IgD-negative memory B cell (primary cell): ENCODE measurements around the gene PHAX. TPM values are rescaled to one million over a fixed set of nuclear protein-coding genes. Genes with fewer than 3 reads are reported as not detected.
"Not testable (repeated sequence)": the region's sequence is repeated elsewhere in the genome, so short reads cannot be mapped to it uniquely, and the experiment has no call there.

Source experiments
- H3K27ac Mint-ChIP-seq, 3 donors: one replicate each; pipeline ENCODE4 v1.8.0; 2020 to 2022; ENCODE audit warnings: mild to moderate bottlenecking in 3 of 3, mixed read lengths in 3 of 3, moderate library complexity in 1 of 3
- H3K27me3 Mint-ChIP-seq: one replicate; pipeline ENCODE4 v1.8.0; 2021; ENCODE audit warnings: mixed read lengths
- H3K36me3 Mint-ChIP-seq: one replicate; pipeline ENCODE4 v1.8.0; 2020; ENCODE audit warnings: mild to moderate bottlenecking, mixed read lengths
- H3K4me1 Mint-ChIP-seq, 3 donors: one replicate each; pipeline ENCODE4 v1.8.0; 2020 to 2022; ENCODE audit warnings: mixed read lengths in 3 of 3, mild to moderate bottlenecking in 1 of 3
- H3K4me3 Mint-ChIP-seq, 4 donors: one replicate each; pipeline ENCODE4 v1.8.0; 2020 to 2022; ENCODE audit warnings: mild to moderate bottlenecking in 4 of 4, mixed read lengths in 4 of 4, moderate library complexity in 3 of 4
- H3K9me3 Mint-ChIP-seq, 3 donors: one replicate each; pipeline ENCODE4 v1.8.0; 2020 to 2021; ENCODE audit warnings: mixed read lengths in 3 of 3, mild to moderate bottlenecking in 1 of 3
- polyA plus RNA-seq: library from polyadenylated mRNA; unstranded; fragments of 300-500 nt; fragmentation: Illumina TruSeq; gene quantifications from one replicate; pipeline ENCODE4 v1.2.3, GENCODE V29; 2021

Gene PHAX
- polyA plus RNA-seq, 1 donor from 2014 or later: 97.1 TPM

DNA sequence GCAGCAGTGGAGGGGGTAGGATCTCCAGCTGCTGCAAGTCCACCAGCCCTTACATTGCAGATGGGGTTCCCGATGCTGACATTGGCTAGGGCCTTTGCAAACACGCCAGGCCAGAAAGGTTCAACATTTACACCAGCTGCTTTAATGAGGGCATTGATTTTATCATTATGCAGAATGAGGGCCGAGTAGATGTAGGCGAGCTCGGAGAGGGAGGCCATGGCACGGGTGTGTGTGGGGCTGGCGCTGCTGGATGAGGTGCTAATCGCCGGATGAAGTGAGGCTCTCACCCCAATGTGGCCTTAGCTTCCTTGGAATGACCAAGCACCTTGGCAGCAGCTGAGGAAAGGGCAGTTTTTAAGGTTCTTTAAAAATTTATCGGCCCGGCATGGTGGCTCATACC, 27.4 kb downstream of the PHAX start:
- Mint-ChIP-seq H3K27ac (no peak overlapping the region), H3K36me3 (peaks cover 7% of the 10 kb centered on the region), H3K4me3 (no peak overlapping the region), H3K27me3 (no peaks in the 10 kb centered on the region), H3K9me3 (no peaks in the 10 kb centered on the region), H3K4me1 (peaks cover 0 to 5% (median 0%) of the 10 kb centered on the region in 3 donors)

DNA sequence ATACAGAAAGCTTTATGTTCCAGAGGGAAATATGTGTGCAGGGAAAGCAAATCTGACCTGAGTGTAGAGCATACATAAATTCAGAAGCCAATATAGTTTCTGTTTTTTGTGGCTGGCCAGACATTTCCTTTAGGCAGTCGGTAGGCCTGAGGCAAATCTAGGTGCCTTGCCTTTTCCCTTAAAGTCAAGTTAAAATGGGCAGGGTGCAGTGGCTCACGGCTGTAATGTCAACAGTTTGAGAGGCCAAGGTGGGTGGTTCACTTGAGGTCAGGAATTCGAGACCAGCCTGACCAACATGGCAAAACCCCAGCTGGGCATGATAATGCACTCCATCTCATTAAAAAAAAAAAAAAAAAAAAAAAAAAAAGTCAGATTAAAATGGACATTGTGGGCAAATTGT, 31.2 kb downstream of the PHAX start:
- H3K36me3 Mint-ChIP-seq: peaks cover 4% of the 10 kb centered on the region
- H3K9me3 Mint-ChIP-seq: no peaks in the 10 kb centered on the region
- H3K4me3 Mint-ChIP-seq: no peak overlapping the region
- no peaks in the 10 kb centered on the region for H3K27me3 Mint-ChIP-seq
- no peaks in the 10 kb centered on the region for H3K4me1 Mint-ChIP-seq
- no peak overlapping the region for H3K27ac Mint-ChIP-seq

DNA sequence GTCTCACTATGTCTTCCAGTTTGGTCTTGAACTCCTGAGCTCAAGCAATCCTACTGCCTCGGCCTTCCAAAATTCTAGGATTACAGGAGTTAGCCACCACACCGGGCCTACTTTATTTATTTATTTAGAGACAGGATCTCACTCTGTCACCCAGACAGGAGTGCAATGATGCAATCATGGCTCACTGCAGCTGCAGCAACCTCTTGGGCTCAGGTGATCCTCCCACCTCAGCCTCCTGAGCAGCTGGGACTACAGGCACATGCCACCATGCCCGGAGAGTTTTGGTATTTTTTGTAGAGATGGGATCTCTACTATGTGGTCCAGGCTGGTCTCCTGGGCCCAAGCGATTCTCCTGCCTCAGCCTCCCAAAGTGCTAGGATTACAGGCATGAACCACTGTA, 32.8 kb downstream of the PHAX start:
- Mint-ChIP-seq H3K27me3 (no peaks in the 10 kb centered on the region), H3K36me3 (peaks cover 2% of the 10 kb centered on the region), H3K9me3 (peaks cover 0 to 2% (median 0%) of the 10 kb centered on the region in 3 donors), H3K4me1 (no peaks in the 10 kb centered on the region), H3K27ac (no peak overlapping the region), H3K4me3 (no peak overlapping the region)

DNA sequence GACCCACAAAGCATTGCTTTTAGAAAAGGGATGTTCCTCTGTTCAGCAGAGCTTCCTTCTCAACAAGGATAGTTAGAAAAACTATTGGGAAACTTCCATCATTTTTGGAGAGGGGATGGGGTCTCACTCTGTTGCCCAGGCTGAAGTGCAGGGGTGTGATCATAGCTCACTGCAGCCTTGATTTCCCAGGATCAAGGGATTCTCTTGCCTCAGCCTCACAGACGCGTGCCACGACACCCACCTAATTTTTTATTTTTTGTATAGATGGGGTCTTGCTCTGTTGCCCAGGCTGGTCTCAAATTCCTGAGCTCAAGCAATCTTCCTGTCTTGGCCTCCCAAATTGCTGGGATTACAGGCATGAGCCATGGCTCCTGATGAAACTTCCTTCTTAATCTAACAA, 34.8 kb downstream of the PHAX start:
- H3K4me3 Mint-ChIP-seq: no peak overlapping the region
- no peaks in the 10 kb centered on the region for H3K4me1 Mint-ChIP-seq
- H3K27ac Mint-ChIP-seq: no peak overlapping the region
- H3K9me3 Mint-ChIP-seq: peaks cover 0 to 2% (median 0%) of the 10 kb centered on the region in 3 donors
- H3K27me3 Mint-ChIP-seq: no peaks in the 10 kb centered on the region
- H3K36me3 Mint-ChIP-seq: peaks cover 2% of the 10 kb centered on the region

DNA sequence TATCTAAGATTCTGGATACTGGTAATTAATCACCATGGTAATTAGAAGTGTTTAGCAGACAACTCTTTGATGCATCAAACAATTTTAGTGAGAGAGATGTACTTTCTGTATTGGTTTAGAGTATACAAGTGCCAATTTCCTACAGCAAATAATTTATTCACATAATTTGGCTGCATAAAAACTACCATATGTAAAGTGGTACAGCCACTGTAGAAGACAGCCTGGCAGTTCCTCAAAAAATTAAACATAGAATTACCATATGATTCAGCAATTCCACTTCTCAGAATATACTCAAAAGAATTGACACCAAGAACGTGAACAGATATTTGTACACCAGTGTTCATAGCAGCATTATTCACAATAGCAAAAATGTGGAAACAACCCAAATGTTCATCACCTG, 36.2 kb downstream of the PHAX start:
- Mint-ChIP-seq H3K27ac (no peak overlapping the region), H3K4me3 (no peak overlapping the region), H3K36me3 (peaks cover 2% of the 10 kb centered on the region), H3K9me3 (peaks cover 0 to 2% (median 0%) of the 10 kb centered on the region in 3 donors), H3K27me3 (no peaks in the 10 kb centered on the region), H3K4me1 (peaks cover 0 to 6% (median 0%) of the 10 kb centered on the region in 3 donors)

DNA sequence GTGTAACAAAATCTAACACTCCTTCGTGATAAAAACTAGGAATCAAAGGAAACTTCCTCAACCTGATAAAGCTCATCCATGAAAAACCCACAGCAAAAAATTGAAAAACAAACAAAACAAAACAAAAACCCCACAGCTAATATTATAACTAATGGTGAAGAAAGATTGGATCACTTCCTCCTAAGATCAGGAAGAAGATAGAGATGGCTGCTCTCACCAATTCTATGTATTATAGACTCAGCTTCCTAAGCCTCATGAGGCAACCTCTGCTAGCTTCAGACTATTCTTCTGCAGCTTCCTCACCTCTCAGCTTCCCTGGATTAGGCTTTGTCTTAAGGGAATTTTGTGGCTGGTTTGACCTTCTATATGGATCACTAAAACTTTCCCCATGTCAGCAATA, 40.1 kb downstream of the PHAX start:
- Mint-ChIP-seq H3K4me1 (peaks cover 0 to 6% (median 0%) of the 10 kb centered on the region in 3 donors), H3K4me3 (peak overlapping the region in 1 of 4 donors; percentile 33), H3K27ac (peak overlapping the region in 1 of 3 donors; percentile 62), H3K27me3 (no peaks in the 10 kb centered on the region), H3K36me3 (peaks cover 2% of the 10 kb centered on the region), H3K9me3 (peaks cover 4 to 9% (median 5%) of the 10 kb centered on the region in 3 donors)

DNA sequence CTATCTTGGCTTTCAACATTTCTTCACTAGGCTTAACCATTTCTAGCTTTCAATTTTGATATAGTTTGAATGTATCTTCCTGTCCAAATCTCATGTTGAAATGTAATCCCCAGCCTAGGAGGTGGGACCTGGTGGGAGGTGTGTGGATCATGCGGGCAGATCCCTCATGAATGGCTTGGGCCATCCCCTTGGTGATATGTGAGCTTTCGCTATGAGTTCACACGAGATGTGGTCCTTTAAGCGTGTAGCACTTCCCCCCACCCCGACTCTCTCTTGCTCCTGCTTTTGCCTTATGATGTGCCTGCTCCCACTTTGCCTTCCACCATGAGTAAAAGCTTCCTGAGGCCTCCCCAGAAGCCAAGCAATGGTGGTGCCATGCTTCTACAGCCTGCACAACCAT, 40.6 kb downstream of the PHAX start:
- H3K27ac Mint-ChIP-seq: no peak overlapping the region
- H3K27me3 Mint-ChIP-seq: no peaks in the 10 kb centered on the region
- peaks cover 2% of the 10 kb centered on the region for H3K36me3 Mint-ChIP-seq
- peaks cover 4 to 9% (median 5%) of the 10 kb centered on the region in 3 donors for H3K9me3 Mint-ChIP-seq
- peaks cover 0 to 6% (median 0%) of the 10 kb centered on the region in 3 donors for H3K4me1 Mint-ChIP-seq
- H3K4me3 Mint-ChIP-seq: peak overlapping the region in 1 of 4 donors; percentile 33

DNA sequence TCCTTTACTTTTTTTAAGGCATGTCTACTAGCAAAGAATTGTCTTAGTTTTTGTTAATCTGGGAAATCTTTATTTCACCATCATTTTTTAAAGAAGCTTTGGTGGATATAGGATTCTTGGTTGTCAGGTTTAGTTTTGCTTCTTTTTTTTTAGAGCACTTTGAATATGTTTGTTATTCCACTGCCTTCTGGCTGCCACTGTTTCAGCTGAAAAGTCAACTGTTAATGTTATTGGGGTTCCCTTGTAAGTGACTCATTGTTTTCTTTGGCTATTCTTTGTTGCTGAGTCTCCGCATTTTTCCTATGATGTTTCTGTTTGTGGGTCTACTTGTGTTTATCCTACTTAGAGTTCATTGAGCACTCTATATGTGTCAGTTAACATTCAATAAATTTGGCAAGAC, 44.4 kb downstream of the PHAX start:
- H3K27me3 Mint-ChIP-seq: no peaks in the 10 kb centered on the region
- H3K36me3 Mint-ChIP-seq: no peaks in the 10 kb centered on the region
- peaks cover 3 to 9% (median 4%) of the 10 kb centered on the region in 3 donors for H3K9me3 Mint-ChIP-seq
- H3K27ac Mint-ChIP-seq: no peak overlapping the region
- no peak overlapping the region for H3K4me3 Mint-ChIP-seq
- peaks cover 0 to 6% (median 0%) of the 10 kb centered on the region in 3 donors for H3K4me1 Mint-ChIP-seq

DNA sequence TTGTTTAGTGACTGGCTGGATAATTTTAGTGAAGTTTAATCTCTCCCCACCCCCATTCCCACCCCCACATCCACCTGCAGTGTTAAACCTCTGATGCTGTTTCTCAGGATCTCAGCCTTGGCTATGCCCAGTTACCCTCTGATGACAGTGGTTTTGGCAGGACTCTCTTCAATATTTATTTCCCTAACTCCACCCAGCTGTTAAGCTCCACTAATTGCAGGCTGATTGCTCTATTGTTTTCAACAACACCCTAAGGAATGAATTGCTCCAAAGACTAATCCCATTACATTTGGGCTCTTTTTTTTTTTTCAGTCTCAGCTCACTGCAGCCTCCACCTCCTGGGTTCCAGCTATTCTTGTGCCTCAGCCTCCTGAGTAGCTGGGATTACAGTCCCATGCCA, 46.3 kb downstream of the PHAX start:
- no peak overlapping the region for H3K27ac Mint-ChIP-seq
- no peaks in the 10 kb centered on the region for H3K4me1 Mint-ChIP-seq
- no peaks in the 10 kb centered on the region for H3K27me3 Mint-ChIP-seq
- peaks cover 3 to 9% (median 4%) of the 10 kb centered on the region in 3 donors for H3K9me3 Mint-ChIP-seq
- H3K36me3 Mint-ChIP-seq: no peaks in the 10 kb centered on the region
- no peak overlapping the region for H3K4me3 Mint-ChIP-seq

DNA sequence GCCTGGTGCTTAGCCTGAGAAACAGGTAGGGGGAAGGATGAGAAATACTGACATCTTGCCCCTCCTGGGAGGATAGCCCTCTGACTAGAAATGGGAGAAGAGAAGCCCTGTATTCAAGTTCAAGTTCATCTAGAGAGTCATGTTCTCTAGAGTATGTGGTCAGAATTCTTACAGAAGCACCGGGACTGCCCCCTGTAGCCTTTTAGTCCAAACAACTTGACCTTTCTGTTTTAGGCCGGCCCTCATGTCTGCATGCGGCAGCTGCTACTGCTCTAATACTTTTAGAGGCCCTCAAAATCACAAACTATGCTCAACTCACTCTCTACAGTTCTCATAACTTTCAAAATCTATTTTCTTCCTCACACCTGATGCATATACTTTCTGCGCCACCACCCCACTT, 47.7 kb downstream of the PHAX start:
- Mint-ChIP-seq H3K4me1 (no peaks in the 10 kb centered on the region), H3K27me3 (no peaks in the 10 kb centered on the region), H3K9me3 (peaks cover 3 to 9% (median 4%) of the 10 kb centered on the region in 3 donors), H3K27ac (no peak overlapping the region), H3K36me3 (no peaks in the 10 kb centered on the region), H3K4me3 (no peak overlapping the region)

DNA sequence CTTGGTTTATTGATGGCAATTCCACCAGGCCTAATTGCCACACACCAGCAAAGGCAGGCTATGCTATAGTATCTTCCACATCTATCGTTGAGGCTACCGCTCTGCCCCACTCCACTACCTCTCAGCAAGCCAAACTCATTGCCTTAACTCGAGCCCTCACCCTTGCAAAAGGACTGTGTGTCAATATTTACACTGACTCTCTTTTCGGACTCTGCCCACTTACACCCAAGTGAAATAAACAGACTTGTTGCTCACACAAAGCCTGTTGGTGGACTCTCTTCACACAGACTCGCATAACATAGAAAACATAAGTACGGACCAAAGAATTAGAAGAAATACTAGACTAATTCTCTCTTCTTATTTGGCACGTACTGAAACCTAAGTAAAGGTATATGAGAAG, 48.3 kb downstream of the PHAX start:
- not testable (repeated sequence) for H3K4me1 Mint-ChIP-seq, H3K36me3 Mint-ChIP-seq, H3K27ac Mint-ChIP-seq, H3K9me3 Mint-ChIP-seq, H3K27me3 Mint-ChIP-seq, H3K4me3 Mint-ChIP-seq

DNA sequence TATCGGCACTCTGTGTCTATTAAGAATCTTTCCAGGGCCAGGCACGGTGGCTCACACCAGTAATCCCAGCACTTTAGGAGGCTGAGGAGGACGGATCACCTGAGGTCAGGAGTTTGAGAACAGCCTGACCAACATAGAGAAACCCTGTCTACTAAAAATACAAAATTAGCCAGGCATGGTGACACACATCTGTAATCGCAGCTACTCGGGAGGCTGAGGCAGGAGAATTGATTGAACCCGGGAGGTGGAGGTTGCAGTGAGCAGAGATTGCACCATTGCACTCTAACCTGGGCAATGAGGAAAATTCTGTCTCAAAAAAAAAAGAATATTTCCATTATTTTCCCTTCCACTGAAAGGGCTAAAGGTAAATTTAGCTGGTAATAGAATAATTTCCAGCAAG, 49.0 kb downstream of the PHAX start:
- H3K9me3 Mint-ChIP-seq, H3K4me3 Mint-ChIP-seq, H3K4me1 Mint-ChIP-seq, H3K27ac Mint-ChIP-seq, H3K36me3 Mint-ChIP-seq, H3K27me3 Mint-ChIP-seq: not testable (repeated sequence)

DNA sequence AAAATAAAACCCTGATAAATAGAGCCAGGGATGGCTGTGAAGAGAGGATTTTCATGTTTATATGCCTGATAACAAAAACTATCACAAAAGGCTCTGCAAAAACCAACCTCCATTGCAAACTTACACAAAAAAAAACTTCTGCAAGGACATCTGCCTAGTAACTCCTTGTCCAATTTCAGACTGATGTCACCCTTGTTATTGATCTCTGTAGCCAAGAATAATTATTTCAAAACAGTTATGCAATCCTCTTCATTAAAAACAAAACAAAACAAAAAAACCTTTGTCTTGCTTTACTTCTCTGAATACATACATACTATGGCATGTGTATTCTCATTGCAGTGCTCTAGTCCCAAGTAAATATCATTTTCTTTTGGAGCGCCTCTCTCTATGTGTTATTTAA, 49.7 kb downstream of the PHAX start:
- Mint-ChIP-seq H3K27me3 (no peaks in the 10 kb centered on the region), H3K4me3 (no peak overlapping the region), H3K27ac (no peak overlapping the region), H3K36me3 (no peaks in the 10 kb centered on the region), H3K4me1 (no peaks in the 10 kb centered on the region), H3K9me3 (peaks cover 0 to 2% (median under 1%) of the 10 kb centered on the region in 3 donors)

DNA sequence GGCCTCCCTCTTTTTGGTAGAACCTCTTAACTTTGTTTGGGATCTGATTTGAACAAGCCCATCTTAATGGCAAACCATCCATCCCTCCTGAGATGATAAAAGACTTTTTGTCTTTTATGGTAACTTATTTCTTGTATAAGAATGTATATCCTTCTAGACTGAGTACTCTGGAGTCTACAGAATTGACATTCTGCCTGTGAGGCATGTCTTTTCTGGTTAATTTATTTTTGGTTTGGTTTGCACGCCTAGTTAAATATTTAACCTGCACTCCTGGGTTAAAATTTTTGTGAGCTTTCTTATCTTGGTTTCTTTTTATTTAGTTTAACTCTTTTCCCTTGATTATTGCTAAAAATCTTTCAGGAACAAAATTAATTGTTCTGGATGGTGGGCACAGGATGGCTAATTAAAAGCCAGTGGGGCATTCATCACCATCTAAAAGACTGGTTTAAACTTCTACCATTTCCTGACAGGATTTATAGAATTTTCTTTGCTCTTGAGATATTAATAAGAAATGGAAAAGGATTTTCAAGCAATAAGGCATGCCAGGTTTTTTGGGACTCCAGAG, 50.3 kb downstream of the PHAX start:
- Mint-ChIP-seq H3K36me3 (no peaks in the 10 kb centered on the region), H3K27ac (no peak overlapping the region), H3K4me1 (no peaks in the 10 kb centered on the region), H3K27me3 (no peaks in the 10 kb centered on the region), H3K9me3 (no peaks in the 10 kb centered on the region), H3K4me3 (no peak overlapping the region)

DNA sequence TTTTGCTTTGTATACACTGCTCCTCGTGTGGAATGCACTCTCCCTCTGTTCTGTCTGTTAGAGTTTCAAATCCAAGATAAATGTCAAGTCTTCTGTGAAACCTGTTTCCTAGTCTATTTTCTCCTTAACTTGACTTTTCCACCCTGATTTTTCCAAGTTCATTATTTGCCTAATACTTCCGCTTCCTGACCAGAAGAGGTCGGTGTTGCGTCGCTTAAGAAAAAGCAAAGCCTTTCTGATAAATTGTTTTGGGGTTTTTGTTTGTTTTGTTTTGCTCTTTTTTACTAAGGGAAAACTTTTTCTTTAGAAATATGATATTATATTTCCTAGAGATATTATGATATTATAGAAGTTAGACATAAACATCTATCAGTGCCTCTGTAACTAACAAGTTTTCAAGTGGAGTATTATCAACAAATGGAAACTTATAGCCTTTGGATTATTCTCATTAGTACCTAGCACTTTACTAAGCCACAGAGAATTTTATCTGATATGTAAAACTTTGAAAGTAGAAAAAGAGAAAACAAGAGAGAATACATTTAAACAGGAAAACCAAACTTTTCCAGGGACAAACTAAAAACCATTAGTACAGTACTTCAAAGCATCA, 55.8 kb downstream of the PHAX start:
- peaks cover 4 to 7% (median 6%) of the 10 kb centered on the region in 3 donors for H3K4me1 Mint-ChIP-seq
- peaks cover 2% of the 10 kb centered on the region for H3K27me3 Mint-ChIP-seq
- peaks cover 5% of the 10 kb centered on the region for H3K36me3 Mint-ChIP-seq
- no peaks in the 10 kb centered on the region for H3K9me3 Mint-ChIP-seq
- H3K27ac Mint-ChIP-seq: no peak overlapping the region
- H3K4me3 Mint-ChIP-seq: no peak overlapping the region

DNA sequence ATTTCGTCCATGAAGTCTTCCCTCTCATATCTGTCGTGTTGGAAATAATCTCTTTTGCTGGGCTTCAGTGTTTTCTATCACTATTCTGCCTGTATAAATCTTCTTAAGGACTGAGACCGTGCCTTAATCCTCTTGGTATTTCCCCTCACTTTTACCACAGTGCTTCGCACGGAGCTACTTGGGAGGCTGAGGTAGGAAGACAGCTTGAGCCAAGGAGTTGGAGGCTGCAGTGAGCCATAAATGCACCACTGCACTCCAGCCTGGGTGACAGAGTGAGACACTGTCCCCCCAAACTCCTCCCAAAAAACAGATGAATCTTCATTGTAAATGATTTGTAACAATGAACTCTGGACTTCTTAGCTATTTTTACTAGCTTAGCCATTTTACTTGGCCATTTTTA, 57.8 kb downstream of the PHAX start:
- Mint-ChIP-seq H3K9me3 (no peaks in the 10 kb centered on the region), H3K27ac (no peak overlapping the region), H3K4me1 (peaks cover 6 to 7% (median 6%) of the 10 kb centered on the region in 3 donors), H3K4me3 (no peak overlapping the region), H3K36me3 (peaks cover 5% of the 10 kb centered on the region), H3K27me3 (peaks cover 2% of the 10 kb centered on the region)
